Inflammatory macrophage (primary cell): ENCODE results near the gene PDIK1L.

Experiments
- DNase-seq, 2 donors: peaks; one replicate each; pipeline ENCODE4 v3.0.0-alpha.2; 2020 to 2022

Gene PDIK1L

GRCh38 chr1:26122988-26123973 lies 11.7 kb downstream of the PDIK1L start:
- DNase-seq: peak; percentile 20 to 28

- DNase-seq: no peak
These were observed 13.1 kb downstream of the PDIK1L start for GRCh38 chr1:26124418-26125331.

- DNase-seq: no peak
These were observed 13.8 kb downstream of the PDIK1L start for GRCh38 chr1:26125382-26125781.

GRCh38 chr1:26125946-26126320 lies 14.3 kb downstream of the PDIK1L start:
- DNase-seq: no peak

GRCh38 chr1:26126321-26127084 lies 14.9 kb downstream of the PDIK1L start:
- DNase-seq: peak; percentile 74 to 83

GRCh38 chr1:26127235-26128163 lies 15.9 kb downstream of the PDIK1L start:
- peak; percentile 62 to 69 for DNase-seq

- DNase-seq: no peak
These were observed 18.2 kb downstream of the PDIK1L start for GRCh38 chr1:26129778-26130177.

- no peak for DNase-seq
These were observed 19.1 kb downstream of the PDIK1L start for GRCh38 chr1:26130695-26131094.

GRCh38 chr1:26132128-26132833 lies 20.7 kb downstream of the PDIK1L start:
- DNase-seq: no peak

- DNase-seq: no peak
These were observed 21.2 kb downstream of the PDIK1L start for GRCh38 chr1:26132834-26133167.

- DNase-seq: no peak
These were observed 22.8 kb downstream of the PDIK1L start for GRCh38 chr1:26134466-26134865.

- DNase-seq: no peak
These were observed 27.4 kb downstream of the PDIK1L start for GRCh38 chr1:26138974-26139558.

- DNase-seq: no peak
These were observed 30.5 kb downstream of the PDIK1L start for GRCh38 chr1:26142159-26142558.

GRCh38 chr1:26145041-26145959 lies 33.7 kb downstream of the PDIK1L start:
- DNase-seq: peak; percentile 85 to 87

- no peak for DNase-seq
These were observed 34.3 kb downstream of the PDIK1L start for GRCh38 chr1:26145960-26146294.

- DNase-seq: no peak
These were observed 37.3 kb downstream of the PDIK1L start for GRCh38 chr1:26148887-26149286.

GRCh38 chr1:26153966-26154532 lies 42.4 kb downstream of the PDIK1L start:
- DNase-seq: peak; percentile 72 to 79

GRCh38 chr1:26154750-26155149 lies 43.1 kb downstream of the PDIK1L start:
- DNase-seq: no peak
